ENCODE measurements around the gene C1QTNF8. TPM values are rescaled to one million over a fixed set of nuclear protein-coding genes. Genes with fewer than 3 reads are reported as not detected.

C1QTNF8 gene
- total RNA-seq, 4 donors from 2014 or later: not detected

- Histone ChIP-seq H3K4me1 (peaks cover 0 to 7% (median 0%) of the 10 kb centered on the region in 4 donors), H3K36me3 (no peaks in the 10 kb centered on the region), H3K4me3 (no peak overlapping the region), H3K27me3 (peaks cover 0 to 7% of the 10 kb centered on the region in 2 donors), H3K27ac (no peak overlapping the region), H3K9me3 (peaks cover 0 to 11% (median 5%) of the 10 kb centered on the region in 4 donors)
- no peak for DNase-seq
- TF ChIP-seq CTCF (IDR thresholded peaks at IDR 0.05): no peak
These were observed 16.1 kb downstream of the C1QTNF8 start for GRCh38 chr16:1079786-1080525.

GRCh38 chr16:1079341-1079740 is 16.7 kb downstream of the C1QTNF8 start:
- no peak for DNase-seq
- peaks cover 0 to 7% of the 10 kb centered on the region in 2 donors for H3K27me3 ChIP-seq
- H3K27ac ChIP-seq: no peak overlapping the region
- no peaks in the 10 kb centered on the region for H3K36me3 ChIP-seq
- H3K4me1 ChIP-seq: peaks cover 0 to 7% (median 0%) of the 10 kb centered on the region in 4 donors
- TF ChIP-seq POLR2A (IDR thresholded peaks at IDR 0.05) (no peak), CTCF (IDR thresholded peaks at IDR 0.05) (no peak)
- H3K4me3 ChIP-seq: no peak overlapping the region
- peaks cover 0 to 5% (median 2%) of the 10 kb centered on the region in 4 donors for H3K9me3 ChIP-seq

GRCh38 chr16:1078579-1079021 is 17.4 kb downstream of the C1QTNF8 start:
- peak in 2 of 3 donors; percentile 73 to 76 for DNase-seq
- H3K36me3 ChIP-seq: no peaks in the 10 kb centered on the region
- TF ChIP-seq POLR2A (IDR thresholded peaks at IDR 0.05): no peak
- TF ChIP-seq CTCF (IDR thresholded peaks at IDR 0.05): no peak
- no peak overlapping the region for H3K4me3 ChIP-seq
- peaks cover 0 to 7% of the 10 kb centered on the region in 2 donors for H3K27me3 ChIP-seq
- peaks cover 0 to 7% (median 0%) of the 10 kb centered on the region in 4 donors for H3K4me1 ChIP-seq
- H3K9me3 ChIP-seq: no peaks in the 10 kb centered on the region
- no peak overlapping the region for H3K27ac ChIP-seq

GRCh38 chr16:1077877-1078578 is 18.0 kb downstream of the C1QTNF8 start:
- H3K4me3 ChIP-seq: no peak overlapping the region
- no peak overlapping the region for H3K27ac ChIP-seq
- H3K9me3 ChIP-seq: no peaks in the 10 kb centered on the region
- DNase-seq: no peak
- no peaks in the 10 kb centered on the region for H3K36me3 ChIP-seq
- TF ChIP-seq POLR2A (IDR thresholded peaks at IDR 0.05): no peak
- TF ChIP-seq CTCF (IDR thresholded peaks at IDR 0.05): no peak
- H3K4me1 ChIP-seq: peaks cover 0 to 7% (median 0%) of the 10 kb centered on the region in 4 donors
- peaks cover 0 to 7% of the 10 kb centered on the region in 2 donors for H3K27me3 ChIP-seq

GRCh38 chr16:1076801-1077576 is 19.1 kb downstream of the C1QTNF8 start:
- no peak for DNase-seq
- H3K36me3 ChIP-seq: no peaks in the 10 kb centered on the region
- H3K4me3 ChIP-seq: no peak overlapping the region
- TF ChIP-seq POLR2A (IDR thresholded peaks at IDR 0.05): no peak
- TF ChIP-seq CTCF (IDR thresholded peaks at IDR 0.05): no peak
- H3K4me1 ChIP-seq: peaks cover 0 to 7% (median 0%) of the 10 kb centered on the region in 4 donors
- peaks cover 0 to 15% of the 10 kb centered on the region in 2 donors for H3K27me3 ChIP-seq
- H3K27ac ChIP-seq: no peak overlapping the region
- H3K9me3 ChIP-seq: no peaks in the 10 kb centered on the region

All from Peyer's patch (tissue), 4 donors.